NOMO-1 treated with dmso at 0.1 percent for 144 hours (cell line): Measurements from ENCODE around the gene SHROOM1.
"Not testable (repeated sequence)": the region's sequence is repeated elsewhere in the genome, so short reads cannot be mapped to it uniquely, and the experiment has no call there.

ENCODE experiments used
- DNase-seq: peaks from one replicate; lab custom pipeline; 2025; ENCODE audit not compliant: unreplicated experiment; lab: John Stamatoyannopoulos, UW

Gene SHROOM1

GRCh38 chr5:132808866-132809265, 21.6 kb downstream of the SHROOM1 start:
- DNase-seq, result no peak

GRCh38 chr5:132808448-132808847, 22.0 kb downstream of the SHROOM1 start:
- DNase-seq, result no peak

- no peak for DNase-seq
Measured at GRCh38 chr5:132807163-132807838, 23.1 kb downstream of the SHROOM1 start.

DNA sequence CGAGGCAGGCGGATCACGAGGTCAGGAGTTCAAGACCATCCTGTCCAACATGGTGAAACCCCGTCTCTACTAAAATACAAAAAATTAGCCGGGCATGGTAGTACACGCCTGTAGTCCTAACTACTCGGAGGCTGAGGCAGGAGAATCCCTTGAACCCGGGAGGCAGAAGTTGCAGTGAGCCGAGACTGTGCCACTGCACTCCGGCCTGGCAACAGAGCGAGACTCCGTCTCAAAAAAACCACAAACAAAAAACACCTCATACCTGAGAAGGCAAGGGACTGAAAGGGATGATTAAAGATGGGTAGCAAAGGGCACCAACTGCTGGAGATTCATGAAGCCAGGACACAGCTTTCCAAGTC, 23.7 kb downstream of the SHROOM1 start:
- DNase-seq, result not testable (repeated sequence)

GRCh38 chr5:132805872-132806271, 24.6 kb downstream of the SHROOM1 start:
- DNase-seq, result not testable (repeated sequence)

DNA sequence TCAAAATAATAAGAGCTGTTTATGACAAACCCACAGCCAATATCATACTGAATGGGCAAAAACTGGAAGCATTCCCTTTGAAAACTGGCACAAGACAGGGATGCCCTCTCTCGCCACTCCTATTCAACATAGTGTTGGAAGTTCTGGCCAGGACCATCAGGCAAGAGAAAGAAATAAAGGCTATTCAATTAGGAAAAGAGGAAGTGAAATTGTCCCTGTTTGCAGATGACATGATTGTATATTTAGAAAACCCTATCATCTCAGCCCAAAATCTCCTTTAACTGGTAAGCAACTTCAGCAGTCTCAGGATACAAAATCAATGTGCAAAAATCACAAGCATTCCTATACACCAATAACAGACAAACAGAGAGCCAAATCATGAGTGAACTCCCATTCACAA, 26.2 kb downstream of the SHROOM1 start:
- DNase-seq, result not testable (repeated sequence)

DNA sequence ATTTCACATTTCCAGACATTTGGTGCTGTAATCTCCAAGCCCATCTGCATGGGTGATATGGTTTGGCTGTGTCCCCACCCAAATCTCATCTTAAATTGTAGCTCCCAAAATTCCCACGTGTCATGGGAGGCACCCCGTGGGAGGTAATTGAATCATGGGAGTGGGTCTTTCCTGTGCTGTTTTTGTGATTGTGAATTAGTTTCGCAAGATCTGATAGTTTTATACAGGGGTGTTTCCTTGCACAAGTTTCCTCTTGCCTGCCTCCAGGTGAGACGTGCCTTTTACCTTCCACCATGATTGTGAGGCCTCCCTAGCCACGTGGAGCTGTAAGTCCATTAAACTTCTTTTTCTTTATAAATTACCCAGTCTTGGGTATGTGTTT, 27.8 kb downstream of the SHROOM1 start:
- DNase-seq, result not testable (repeated sequence)

GRCh38 chr5:132802044-132802684, 28.3 kb downstream of the SHROOM1 start:
- no peak for DNase-seq

- DNase-seq, result no peak
Measured at GRCh38 chr5:132800545-132800944, 29.9 kb downstream of the SHROOM1 start.

DNA sequence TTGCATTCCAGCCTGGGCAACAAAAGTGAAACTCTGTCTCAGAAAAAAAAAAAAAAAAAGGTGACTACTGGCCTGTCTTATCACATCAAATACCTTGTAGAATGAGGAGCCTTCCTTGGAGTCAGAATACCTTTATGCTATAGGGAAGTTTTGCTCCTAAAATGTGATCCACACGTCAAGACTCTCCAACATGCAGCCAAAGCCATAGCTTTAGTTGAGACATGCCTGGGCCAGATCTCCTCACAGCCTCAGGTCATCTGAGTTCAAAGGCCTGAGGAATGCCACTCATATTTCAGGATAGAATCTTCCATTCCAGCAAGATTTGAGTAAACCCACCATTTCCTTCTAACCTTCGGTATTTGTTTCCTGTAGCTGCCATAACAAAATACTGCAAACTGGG, 31.1 kb downstream of the SHROOM1 start:
- no peak for DNase-seq

GRCh38 chr5:132797651-132798050, 32.8 kb downstream of the SHROOM1 start:
- DNase-seq, result no peak

DNA sequence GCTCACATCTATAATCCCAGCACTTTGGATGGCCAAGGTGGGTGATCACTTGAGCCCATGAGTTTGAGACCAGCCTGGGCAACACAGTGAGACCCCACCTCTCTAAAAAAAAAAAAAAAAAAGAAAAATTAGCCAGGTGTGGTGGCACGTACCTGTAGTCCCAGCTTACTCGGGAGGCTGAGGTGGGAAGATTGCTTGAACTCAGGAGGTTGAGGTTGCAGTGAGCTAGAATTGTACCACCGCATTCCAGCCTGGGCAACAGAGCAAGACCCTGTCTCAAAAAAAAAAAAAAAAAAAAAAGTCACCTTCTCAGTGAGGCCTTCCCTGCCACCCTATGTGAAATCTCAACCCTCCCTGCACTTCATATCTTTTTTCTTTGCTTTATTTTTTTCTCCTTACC, 39.4 kb downstream of the SHROOM1 start:
- no peak for DNase-seq

DNA sequence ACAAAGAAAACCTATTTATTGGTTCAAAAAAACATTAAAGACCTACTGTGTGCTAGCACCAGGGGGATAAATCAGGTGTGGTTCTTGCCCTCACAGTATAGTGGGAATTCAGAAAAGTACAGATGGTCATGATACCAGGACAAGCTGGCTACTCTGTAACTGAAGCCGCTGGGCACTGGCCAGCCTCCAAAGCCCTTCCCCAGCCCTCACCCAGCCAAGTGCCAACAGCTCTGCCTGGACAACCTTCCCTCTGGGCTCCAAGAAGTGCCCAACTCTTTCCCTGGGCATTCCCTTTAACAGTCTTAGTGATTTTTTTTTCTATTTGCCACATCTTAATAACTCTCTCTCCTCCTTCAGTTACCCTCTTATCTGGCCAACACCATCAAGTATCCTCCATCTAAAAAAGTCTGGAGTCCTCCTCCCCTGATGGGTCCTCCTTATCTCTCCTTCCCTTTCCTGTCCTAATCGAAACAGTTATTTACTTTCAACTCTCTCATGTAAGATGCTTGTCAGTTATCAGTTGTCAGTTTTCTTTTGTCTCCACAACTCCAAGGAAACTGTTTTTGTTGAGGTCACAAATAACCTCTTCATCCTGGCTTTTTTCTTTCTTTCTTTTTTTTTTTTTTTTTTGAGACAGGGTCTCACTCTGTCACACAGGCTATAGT, 40.1 kb downstream of the SHROOM1 start:
- no peak for DNase-seq

GRCh38 chr5:132788990-132789886, 41.2 kb downstream of the SHROOM1 start:
- DNase-seq, result no peak

- DNase-seq, result no peak
Measured at GRCh38 chr5:132788508-132788907, 41.9 kb downstream of the SHROOM1 start.

DNA sequence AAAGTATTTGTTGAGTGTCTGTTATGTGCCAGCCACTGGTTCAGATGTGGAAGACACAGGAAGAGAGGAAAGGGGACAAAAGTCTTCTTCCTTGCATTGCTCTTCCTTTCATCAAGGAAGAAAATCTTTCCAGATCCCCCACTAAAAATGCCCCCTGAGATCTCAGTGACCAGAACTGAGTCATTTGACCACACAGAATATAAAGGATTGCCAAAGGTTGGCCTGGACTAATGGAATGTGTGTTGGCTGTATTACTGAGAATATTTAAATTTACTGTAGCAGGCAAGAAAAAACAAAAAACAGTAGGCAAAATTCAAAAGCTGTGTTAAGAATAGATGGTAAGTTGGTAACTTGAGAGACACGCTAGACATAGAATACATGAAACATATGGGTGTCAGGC, 43.4 kb downstream of the SHROOM1 start:
- DNase-seq, result no peak

- no peak for DNase-seq
Measured at GRCh38 chr5:132785864-132786263, 44.6 kb downstream of the SHROOM1 start.

DNA sequence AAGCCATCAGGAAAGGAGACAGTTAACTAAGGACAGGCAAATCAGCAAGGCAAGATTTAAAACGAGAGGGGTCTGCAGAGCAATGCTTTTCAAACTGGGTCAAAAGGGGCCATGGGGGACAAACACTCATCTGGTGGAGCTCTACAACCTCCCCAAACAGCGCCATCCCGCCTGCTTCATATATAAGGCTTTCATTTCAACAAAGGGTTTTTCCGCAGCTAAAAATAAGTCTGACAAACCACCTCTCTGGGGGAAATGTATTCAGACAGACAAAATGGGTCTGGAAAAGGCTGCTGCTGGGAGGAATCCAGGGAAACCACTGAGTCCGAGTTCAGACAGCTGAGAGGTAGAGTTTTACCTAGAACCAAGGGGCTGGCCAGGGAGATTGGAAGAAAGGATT, 45.1 kb downstream of the SHROOM1 start:
- DNase-seq, result no peak

GRCh38 chr5:132782101-132782500, 48.3 kb downstream of the SHROOM1 start:
- peak; percentile 10 for DNase-seq

DNA sequence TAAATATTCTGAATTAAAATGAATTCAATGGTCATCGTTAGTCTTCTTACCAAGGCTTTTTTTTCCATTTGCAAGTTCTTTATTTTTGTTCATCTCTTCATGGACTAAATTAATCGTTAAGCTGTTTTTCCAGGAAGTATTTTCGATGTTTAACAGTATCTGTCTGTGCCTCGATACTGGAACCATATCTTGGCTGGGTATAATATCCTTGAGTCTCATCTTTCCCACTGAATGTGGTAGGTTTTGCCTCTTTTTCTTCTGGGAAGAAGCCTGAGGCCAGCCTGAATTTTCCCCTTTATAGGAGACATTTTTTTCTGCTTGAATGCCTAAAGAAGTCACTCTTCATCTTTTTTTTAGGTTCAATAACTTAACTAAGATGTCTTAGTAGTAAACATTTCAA, 49.4 kb downstream of the SHROOM1 start:
- no peak for DNase-seq

- DNase-seq, result no peak
Measured at GRCh38 chr5:132780577-132780976, 49.9 kb downstream of the SHROOM1 start.
